HCT116 (cell line): ENCODE data around the gene NPFF. TPM values are rescaled to one million over a fixed set of nuclear protein-coding genes. Genes with fewer than 3 reads are reported as not detected.

Experiments
- ATAC-seq: fragments of 200-7000 bp; cut with Tn5 transposase; 2 replicates; pipeline ENCODE4 v1.9.1; 2020; ENCODE audit warnings: mild to moderate bottlenecking, moderate library complexity
- BruUV-seq: library from RNA; stranded (reverse); fragments of 400-500 nt; replicated peaks from 2 replicates; lab custom pipeline; 2021; lab: Mats Ljungman, UMichigan
- CTCF ChIA-PET: fragments of 300-600 bp; sonication (Branson Sonifier 250); formaldehyde crosslinking; loops from one replicate; lab custom pipeline; 2021; ENCODE audit warnings: antibody characterized with exemption; lab: Charles Lee
- POLR2A ChIA-PET: fragments of 300-600, 350-600 bp; sonication (Branson Sonifier 250); formaldehyde crosslinking; loops from one replicate; lab custom pipeline; 2021; ENCODE audit warnings: antibody characterized with exemption; lab: Charles Lee
- RAD21 ChIA-PET, 2 experiments: fragments of 300-600 bp; sonication (Branson Sonifier 250); formaldehyde crosslinking; loops; one replicate each; lab custom pipeline; 2023; ENCODE audit warnings: low total read pairs in 2 of 2; ENCODE audit not compliant: uncharacterized antibody in 2 of 2, unreplicated experiment in 2 of 2, low non-redundant PET in 1 of 2; lab: Charles Lee
- DNase-seq: peaks from one replicate; pipeline ENCODE4 v3.0.0-alpha.2; 2010; ENCODE audit warnings: low read depth, low spot score
- H2AFZ ChIP-seq: fragments of 200-600 bp; shearing (Covaris generic), sonication (generic); 2 replicates; pipeline ENCODE4 v1.6.1; 2017; ENCODE audit warnings: low read depth, mixed run types, mixed read lengths, antibody characterized with exemption, low read length; ENCODE audit not compliant: poor library complexity, severe bottlenecking
- H3K27ac ChIP-seq: 2 replicates; pipeline ENCODE4 v1.5.1; 2012; ENCODE audit warnings: low read depth, low read length
- H3K27me3 ChIP-seq: fragments of 200-600 bp; sonication (generic); 2 replicates; pipeline ENCODE4 v1.6.1; 2016; ENCODE audit warnings: mixed run types, low read length, mixed read lengths; ENCODE audit not compliant: insufficient read depth
- H3K36me3 ChIP-seq, 2 experiments: fragments of 200-500 bp in 1 of 2; fragments of 200-600 bp in 1 of 2; sonication (Bioruptor generic) in 1 of 2; sonication (generic) in 1 of 2; 2 replicates each; pipeline versions ENCODE4 v1.5.1 to v1.6.1; 2014 to 2016; ENCODE audit warnings: low read length in 2 of 2, inconsistent platforms in 1 of 2, mixed read lengths in 1 of 2, mixed run types in 1 of 2; ENCODE audit not compliant: insufficient read depth in 2 of 2, control insufficient read depth in 1 of 2
- H3K4me1 ChIP-seq, 2 experiments: fragments of 200-600 bp in 1 of 2; sonication (generic) in 1 of 2; 2 replicates each; pipeline versions ENCODE4 v1.5.1 to v1.6.1; 2012 to 2017; ENCODE audit warnings: low read length in 2 of 2, inconsistent platforms in 1 of 2, mild to moderate bottlenecking in 1 of 2, mixed read lengths in 1 of 2, mixed run types in 1 of 2, moderate library complexity in 1 of 2; ENCODE audit not compliant: insufficient read depth in 2 of 2, control insufficient read depth in 1 of 2
- H3K4me2 ChIP-seq: fragments of 200-600 bp; sonication (generic); 2 replicates; pipeline ENCODE4 v1.6.1; 2017; ENCODE audit warnings: mixed run types, low read length, mixed read lengths
- H3K4me3 ChIP-seq, 2 experiments: fragments of 200-600 bp in 1 of 2; sonication (generic) in 1 of 2; replicated peaks in 1 of 2; 2 replicates each; pipeline ENCODE4 v1.5.1; 2011 to 2016; ENCODE audit warnings: low read length in 2 of 2, control low read depth in 1 of 2, low read depth in 1 of 2, mild to moderate bottlenecking in 1 of 2, mixed read lengths in 1 of 2, mixed run types in 1 of 2
- H3K79me2 ChIP-seq: fragments of 200-600 bp; sonication (generic); 2 replicates; pipeline ENCODE4 v1.6.1; 2017; ENCODE audit warnings: mild to moderate bottlenecking, mixed run types, low read length, moderate library complexity, mixed read lengths; ENCODE audit not compliant: insufficient read depth
- H3K9ac ChIP-seq: fragments of 200-600 bp; sonication (generic); 2 replicates; pipeline ENCODE4 v1.6.1; 2016; ENCODE audit warnings: low read length, mixed read lengths
- H3K9me2 ChIP-seq: fragments of 200-600 bp; sonication (generic), shearing (Covaris generic); 2 replicates; pipeline ENCODE4 v1.6.1; 2017; ENCODE audit warnings: mixed run types, mild to moderate bottlenecking, moderate library complexity; ENCODE audit not compliant: insufficient read depth
- H3K9me3 ChIP-seq, 2 experiments: fragments of 200-500 bp in 1 of 2; fragments of 200-600 bp in 1 of 2; sonication (Bioruptor generic) in 1 of 2; sonication (generic) in 1 of 2; 2 replicates each; pipeline ENCODE4 v1.6.1; 2014 to 2017; ENCODE audit warnings: low read length in 2 of 2, mixed read lengths in 2 of 2, inconsistent platforms in 1 of 2, low read depth in 1 of 2, mild to moderate bottlenecking in 1 of 2, mixed run types in 1 of 2, moderate library complexity in 1 of 2; ENCODE audit not compliant: control insufficient read depth in 1 of 2, insufficient read depth in 1 of 2
- H4K20me1 ChIP-seq: fragments of 200-600 bp; sonication (generic), shearing (Covaris generic); 2 replicates; pipeline ENCODE4 v1.6.1; 2017; ENCODE audit warnings: mixed run types, mild to moderate bottlenecking, moderate library complexity; ENCODE audit not compliant: insufficient read depth
- CBX3 ChIP-seq: IDR thresholded peaks from 2 replicates; pipeline ENCODE4 v1.6.1; 2012; ENCODE audit warnings: low read depth
- CEBPB ChIP-seq: IDR thresholded peaks from 2 replicates; pipeline ENCODE4 v1.6.1; 2012; ENCODE audit warnings: low read depth
- EGR1 ChIP-seq: IDR thresholded peaks from 2 replicates; pipeline ENCODE4 v1.6.1; 2012; ENCODE audit warnings: low read depth
- ELF1 ChIP-seq: IDR thresholded peaks from 2 replicates; pipeline ENCODE4 v1.6.1; 2012; ENCODE audit warnings: low read depth, borderline replicate concordance
- EZH2phosphoT487 ChIP-seq: fragments of 200-600 bp; IDR thresholded peaks from 2 replicates; pipeline ENCODE4 v1.6.1; 2018; ENCODE audit warnings: antibody characterized with exemption, borderline replicate concordance
- SP1 ChIP-seq: IDR thresholded peaks from 2 replicates; pipeline ENCODE4 v1.6.1; 2012; ENCODE audit warnings: low read depth
- SRF ChIP-seq: IDR thresholded peaks from 2 replicates; pipeline ENCODE4 v1.6.1; 2012; ENCODE audit warnings: low read depth
- TCF7L2 ChIP-seq: IDR thresholded peaks from 2 replicates; pipeline ENCODE4 v1.7.0; 2011; ENCODE audit warnings: borderline replicate concordance, inconsistent platforms; ENCODE audit not compliant: insufficient read depth, insufficient read length; ENCODE audit errors: extremely low read depth
- YY1 ChIP-seq: IDR thresholded peaks from 2 replicates; pipeline ENCODE4 v1.6.1; 2011; ENCODE audit warnings: low read length, low read depth, moderate library complexity, mild to moderate bottlenecking; ENCODE audit not compliant: insufficient replicate concordance; ENCODE audit errors: extremely low read depth
- ZFX ChIP-seq: fragments of 450-650 bp; IDR thresholded peaks from 2 replicates; pipeline ENCODE4 v1.6.1; 2017
- intact Hi-C: fragments of 100-400 bp; cut with micrococcal nuclease; formaldehyde crosslinking; loops from 2 replicates; pipeline ENCODE4 v1.10.0; 2022
- total RNA-seq: library from RNA; stranded (reverse); gene quantifications from one replicate; pipeline ENCODE4 v1.2.1, GENCODE V29; 2021; ENCODE audit not compliant: unreplicated experiment

NPFF gene
- total RNA-seq, 1 experiment from 2014 or later, result not detected

- no peak for TF ChIP-seq ZFX
- TF ChIP-seq SP1, result no peak
- TF ChIP-seq SRF, result no peak
- no peak for TF ChIP-seq CEBPB
Measured at GRCh38 chr12:53480491-53481442, 26.5 kb downstream of the NPFF start (continued).

- Histone ChIP-seq H3K36me3 (peaks cover 62 to 82% of the 10 kb centered on the region in 2 experiments), H4K20me1 (peaks cover 46% of the 10 kb centered on the region; the same call in 1 of the 2 replicates), H3K4me2 (no peak overlapping the region), H3K79me2 (peaks cover 64% of the 10 kb centered on the region), H3K27me3 (no peaks in the 10 kb centered on the region), H3K9me3 (no peaks in the 10 kb centered on the region), H2AFZ (no peak overlapping the region), H3K27ac (no peak overlapping the region)
- ATAC-seq (no peak), DNase-seq (no peak)
- no TSS peak for BruUV-seq
- RAD21 ChIA-PET, result no interaction called here
- CTCF ChIA-PET, result no interaction called here
- intact Hi-C loops, result no loop called here
- POLR2A ChIA-PET, result no interaction called here
- TF ChIP-seq EZH2phosphoT487 (no peak), ELF1 (no peak), YY1 (no peak), EGR1 (no peak), CBX3 (no peak), TCF7L2 (no peak), SRF (no peak)
- TF ChIP-seq, all 23 proteins: peak for 0
- Histone ChIP-seq H3K4me3 (no peak overlapping the region), H3K4me1 (peaks cover 0 to 36% of the 10 kb centered on the region in 2 experiments; a peak in 2 of 4 replicates), H3K9ac (no peak overlapping the region), H3K9me2 (no peaks in the 10 kb centered on the region)
Measured at GRCh38 chr12:53479331-53479730, 28.0 kb downstream of the NPFF start.
